ENCODE results near the gene C2CD3. TPM values are rescaled to one million over a fixed set of nuclear protein-coding genes. Genes with fewer than 3 reads are reported as not detected.

The C2CD3 gene
- total and polyA plus RNA-seq, 9 of the 15 experiments (the other 6 are each of a cell fraction or from before 2014, with no cell fraction given): 4.4 to 20.2 (median 15.4) TPM

GRCh38 chr11:73997120-73997770, 173.6 kb downstream of the C2CD3 start:
- no peak overlapping the region for H2AFZ ChIP-seq (ENCODE audit: low read depth, low read length)
- ATAC-seq (no peak), FAIRE-seq (no peak), DNase-seq (ENCODE audit: extremely low read depth in 1 of 4, low spot score in 3 of 4) (no peak)
- H3K4me1 ChIP-seq (replicated peaks in 1 of 2; ENCODE audit: control insufficient read depth in 2 of 2, insufficient read depth in 2 of 2, low read length in 2 of 2): peaks cover 7 to 11% of the 10 kb centered on the region in 2 experiments; a peak in 4 of 5 replicates
- H3K9me3 ChIP-seq (replicated peaks; ENCODE audit: control insufficient read depth, insufficient read depth, low read depth, low read length): no peaks in the 10 kb centered on the region
- no peak overlapping the region for H3K4me3 ChIP-seq
- H3K79me2 ChIP-seq (ENCODE audit: control insufficient read depth, insufficient read depth, low read length): no peaks in the 10 kb centered on the region
- WGBS (ENCODE audit: insufficient coverage, low coverage, missing lambda C conversion rate): 49% methylated on average over 5 of the region's 6 CpGs
- H3K36me3 ChIP-seq (ENCODE audit: control insufficient read depth, insufficient read depth, low read length): no peaks in the 10 kb centered on the region
- no peak overlapping the region for H3K9ac ChIP-seq (ENCODE audit: insufficient read depth in 1 of 2, low read depth in 2 of 2, low read length in 2 of 2)
- H3K9me1 ChIP-seq (ENCODE audit: control insufficient read depth, insufficient read depth, low read length): no peaks in the 10 kb centered on the region
- POLR2A ChIA-PET: interaction anchor here (0.9 to 1.2 kb wide), 2 partner anchors 11 to 15 kb away, joined by 5 to 6 read pairs; partner anchors contain the start of gene UCP2
- in situ Hi-C loops (cut with MboI) (no loop called here), intact Hi-C loops (cut with micrococcal nuclease) (no loop called here)
- H3K27ac ChIP-seq (ENCODE audit: extremely low read depth, low read depth, low read length): no peak overlapping the region
- CTCF ChIA-PET (ENCODE audit: low intra/inter-chr PET ratio): no interaction called here
- no TSS peak for BruUV-seq (replicated peaks)
- no peaks in the 10 kb centered on the region for H4K20me1 ChIP-seq (replicated peaks; ENCODE audit: control insufficient read depth, insufficient read depth, low read length)
- no peak for TF ChIP-seq CGGBP1 (CRISPR knock-in tag; IDR thresholded peaks at IDR 0.05)
- TF ChIP-seq CBFA2T3 (IDR thresholded peaks at IDR 0.05): no peak
- no peak for TF ChIP-seq ASH1L (IDR thresholded peaks at IDR 0.05; ENCODE audit: borderline replicate concordance, low read depth, partially characterized antibody)
- TF ChIP-seq ZNF3 (CRISPR knock-in tag; IDR thresholded peaks at IDR 0.05): no peak
- TF ChIP-seq ATF7 (IDR thresholded peaks at IDR 0.05): no peak
- TF ChIP-seq POLR2G (IDR thresholded peaks at IDR 0.05; ENCODE audit: low read depth, low read length): no peak
- no peak for TF ChIP-seq PTRF (tag; IDR thresholded peaks at IDR 0.05)
- TF ChIP-seq NR2C2 (CRISPR knock-in tag; IDR thresholded peaks at IDR 0.05): no peak
- TF ChIP-seq NR2C2 (tag; IDR thresholded peaks at IDR 0.05): no peak
- no peak overlapping the region for H3K4me2 ChIP-seq (ENCODE audit: insufficient read depth, low read length)
- no peaks in the 10 kb centered on the region for H3K27me3 ChIP-seq (ENCODE audit: control insufficient read depth in 2 of 2, insufficient read depth in 2 of 2, low read length in 2 of 2)
